Activated T-cell treated with anti-CD3 and anti-CD28 coated beads, Interleukin-2, amount 50 U/mL, for 24 hours (primary cell): Measurements from ENCODE around the gene BCAS1.
A peak's percentile ranks its signal among the peaks of the same experiment; 100 is the strongest.

Experiments used
- DNase-seq: peaks from one replicate; pipeline ENCODE4 v3.0.0-alpha.2; 2020
- H3K27ac Mint-ChIP-seq: 2 replicates; pipeline ENCODE4 v1.8.0; 2020; ENCODE audit warnings: mild to moderate bottlenecking, mixed read lengths
- H3K27me3 Mint-ChIP-seq: 2 replicates; pipeline ENCODE4 v1.8.0; 2020; ENCODE audit warnings: mixed read lengths
- H3K36me3 Mint-ChIP-seq: 2 replicates; pipeline ENCODE4 v1.8.0; 2020; ENCODE audit warnings: low read depth, mixed read lengths
- H3K4me1 Mint-ChIP-seq: 2 replicates; pipeline ENCODE4 v1.8.0; 2020; ENCODE audit warnings: low read depth, mixed read lengths
- H3K4me3 Mint-ChIP-seq: 2 replicates; pipeline ENCODE4 v1.8.0; 2020; ENCODE audit warnings: mild to moderate bottlenecking, moderate library complexity, mixed read lengths
- H3K9me3 Mint-ChIP-seq: 2 replicates; pipeline ENCODE4 v1.8.0; 2020; ENCODE audit warnings: mixed read lengths

Gene BCAS1

GRCh38 chr20:53907968-53908751, 162.2 kb downstream of the BCAS1 start:
- Mint-ChIP-seq H3K4me1 (peaks cover 33% of the 10 kb centered on the region), H3K9me3 (no peaks in the 10 kb centered on the region), H3K36me3 (no peaks in the 10 kb centered on the region), H3K27me3 (no peaks in the 10 kb centered on the region), H3K27ac (no peak overlapping the region), H3K4me3 (no peak overlapping the region)
- no peak for DNase-seq

- no peaks in the 10 kb centered on the region for H3K27me3 Mint-ChIP-seq
- H3K4me1 Mint-ChIP-seq: peaks cover 42% of the 10 kb centered on the region
- no peak for DNase-seq
- no peak overlapping the region for H3K4me3 Mint-ChIP-seq
- no peaks in the 10 kb centered on the region for H3K9me3 Mint-ChIP-seq
- H3K36me3 Mint-ChIP-seq: no peaks in the 10 kb centered on the region
- no peak overlapping the region for H3K27ac Mint-ChIP-seq
Observed at GRCh38 chr20:53905820-53906191, 164.6 kb downstream of the BCAS1 start.

- Mint-ChIP-seq H3K27me3 (no peaks in the 10 kb centered on the region), H3K36me3 (no peaks in the 10 kb centered on the region), H3K4me1 (peaks cover 48% of the 10 kb centered on the region), H3K27ac (no peak overlapping the region), H3K9me3 (no peaks in the 10 kb centered on the region), H3K4me3 (no peak overlapping the region)
- no peak for DNase-seq
Observed at GRCh38 chr20:53905019-53905819, 165.2 kb downstream of the BCAS1 start.

DNA sequence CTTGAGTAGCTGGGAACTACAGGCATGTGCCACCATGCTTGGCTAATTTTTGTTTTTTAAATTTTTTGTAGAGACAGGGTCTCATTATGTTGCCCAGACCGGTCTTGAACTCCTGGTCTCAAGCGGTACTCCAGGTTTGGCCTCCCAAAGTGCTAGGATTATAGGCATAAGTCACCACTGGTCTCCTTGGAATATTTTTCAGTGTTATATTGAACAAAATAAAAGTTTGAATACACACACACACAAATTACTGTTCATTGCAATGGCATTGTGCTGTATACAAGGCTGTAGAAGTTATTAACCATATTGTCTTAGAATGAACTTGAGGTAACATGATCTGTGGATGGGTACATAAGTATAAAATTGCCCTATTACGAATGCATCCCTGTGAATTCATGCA, 166.1 kb downstream of the BCAS1 start:
- Mint-ChIP-seq H3K27ac (no peak overlapping the region), H3K4me1 (peaks cover 58% of the 10 kb centered on the region), H3K9me3 (no peaks in the 10 kb centered on the region), H3K27me3 (no peaks in the 10 kb centered on the region), H3K4me3 (no peak overlapping the region), H3K36me3 (no peaks in the 10 kb centered on the region)
- DNase-seq: no peak

- Mint-ChIP-seq H3K27me3 (no peaks in the 10 kb centered on the region), H3K27ac (no peak overlapping the region), H3K4me3 (no peak overlapping the region), H3K4me1 (peaks cover 64% of the 10 kb centered on the region), H3K9me3 (no peaks in the 10 kb centered on the region), H3K36me3 (no peaks in the 10 kb centered on the region)
- DNase-seq: no peak
Observed at GRCh38 chr20:53903652-53903987, 166.8 kb downstream of the BCAS1 start.

GRCh38 chr20:53902968-53903651, 167.3 kb downstream of the BCAS1 start:
- peaks cover 67% of the 10 kb centered on the region for H3K4me1 Mint-ChIP-seq
- DNase-seq: no peak
- H3K27ac Mint-ChIP-seq: no peak overlapping the region
- no peak overlapping the region for H3K4me3 Mint-ChIP-seq
- H3K36me3 Mint-ChIP-seq: no peaks in the 10 kb centered on the region
- H3K27me3 Mint-ChIP-seq: no peaks in the 10 kb centered on the region
- no peaks in the 10 kb centered on the region for H3K9me3 Mint-ChIP-seq

DNA sequence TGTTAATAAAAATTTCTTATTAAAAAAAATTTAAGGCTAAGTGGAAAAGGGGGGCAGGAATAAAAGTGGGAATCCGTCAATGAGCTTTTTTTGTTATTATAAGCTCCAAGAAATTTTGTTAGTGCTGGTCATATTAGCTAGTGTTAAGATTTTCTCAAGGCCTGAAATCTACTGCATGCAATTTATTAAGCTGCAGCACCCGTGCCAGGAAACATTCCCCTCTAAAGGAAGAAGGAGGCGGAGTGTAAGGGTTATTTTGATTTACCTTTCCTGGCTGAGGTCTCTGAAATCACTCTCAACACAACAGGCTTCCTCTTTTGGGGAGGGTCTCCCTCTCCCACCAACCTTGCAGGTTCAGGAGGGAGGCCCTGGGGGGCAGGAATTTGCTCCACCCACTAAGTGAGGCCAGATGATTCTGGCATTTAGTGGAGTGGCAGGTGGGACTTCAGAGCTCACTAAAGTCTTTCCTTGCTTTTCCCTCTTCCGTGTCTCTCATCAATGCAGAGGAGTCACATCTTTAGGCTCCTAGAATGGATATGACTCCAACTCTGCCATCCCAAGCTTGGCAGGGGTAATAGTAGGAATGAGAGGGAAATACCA, 168.8 kb downstream of the BCAS1 start:
- H3K4me3 Mint-ChIP-seq: no peak overlapping the region
- no peak overlapping the region for H3K27ac Mint-ChIP-seq
- DNase-seq: no peak
- H3K36me3 Mint-ChIP-seq: no peaks in the 10 kb centered on the region
- no peaks in the 10 kb centered on the region for H3K27me3 Mint-ChIP-seq
- no peaks in the 10 kb centered on the region for H3K9me3 Mint-ChIP-seq
- H3K4me1 Mint-ChIP-seq: peaks cover 61% of the 10 kb centered on the region

GRCh38 chr20:53901064-53901463, 169.3 kb downstream of the BCAS1 start:
- Mint-ChIP-seq H3K27ac (no peak overlapping the region), H3K4me1 (peaks cover 61% of the 10 kb centered on the region), H3K9me3 (no peaks in the 10 kb centered on the region), H3K4me3 (no peak overlapping the region), H3K27me3 (no peaks in the 10 kb centered on the region), H3K36me3 (no peaks in the 10 kb centered on the region)
- no peak for DNase-seq

DNA sequence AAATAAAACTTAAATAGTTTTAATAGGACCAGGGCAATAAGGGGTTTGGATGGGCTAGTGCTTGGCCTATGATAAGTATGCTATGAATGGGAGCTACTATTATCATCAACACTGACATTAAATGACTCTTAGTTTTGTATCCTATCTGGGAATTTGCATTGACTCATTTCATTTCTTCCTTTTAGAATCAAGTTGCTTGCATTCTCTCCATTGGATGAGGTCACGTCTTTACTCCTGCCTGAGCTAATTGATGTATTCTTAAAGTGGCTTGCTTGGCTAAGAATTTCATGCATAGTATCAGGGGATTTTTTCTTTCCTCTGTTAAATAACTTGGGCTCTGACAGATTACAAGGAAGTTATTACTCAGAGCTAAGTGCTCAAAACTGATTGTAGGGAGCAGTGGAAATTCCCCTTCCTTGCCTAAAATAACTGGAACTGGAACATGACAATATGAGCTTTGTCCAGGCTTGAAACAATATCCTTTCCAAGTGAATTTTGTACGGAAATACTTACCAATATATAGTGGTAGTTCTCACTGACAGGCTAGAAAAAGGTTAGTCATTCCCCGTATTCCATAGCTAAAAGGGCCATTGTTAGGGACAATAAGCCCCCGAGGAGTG, 169.9 kb downstream of the BCAS1 start:
- DNase-seq: no peak
- Mint-ChIP-seq H3K9me3 (no peaks in the 10 kb centered on the region), H3K27me3 (no peaks in the 10 kb centered on the region), H3K4me1 (peaks cover 58% of the 10 kb centered on the region), H3K4me3 (no peak overlapping the region), H3K36me3 (no peaks in the 10 kb centered on the region), H3K27ac (peak overlapping the region; percentile 96)

DNA sequence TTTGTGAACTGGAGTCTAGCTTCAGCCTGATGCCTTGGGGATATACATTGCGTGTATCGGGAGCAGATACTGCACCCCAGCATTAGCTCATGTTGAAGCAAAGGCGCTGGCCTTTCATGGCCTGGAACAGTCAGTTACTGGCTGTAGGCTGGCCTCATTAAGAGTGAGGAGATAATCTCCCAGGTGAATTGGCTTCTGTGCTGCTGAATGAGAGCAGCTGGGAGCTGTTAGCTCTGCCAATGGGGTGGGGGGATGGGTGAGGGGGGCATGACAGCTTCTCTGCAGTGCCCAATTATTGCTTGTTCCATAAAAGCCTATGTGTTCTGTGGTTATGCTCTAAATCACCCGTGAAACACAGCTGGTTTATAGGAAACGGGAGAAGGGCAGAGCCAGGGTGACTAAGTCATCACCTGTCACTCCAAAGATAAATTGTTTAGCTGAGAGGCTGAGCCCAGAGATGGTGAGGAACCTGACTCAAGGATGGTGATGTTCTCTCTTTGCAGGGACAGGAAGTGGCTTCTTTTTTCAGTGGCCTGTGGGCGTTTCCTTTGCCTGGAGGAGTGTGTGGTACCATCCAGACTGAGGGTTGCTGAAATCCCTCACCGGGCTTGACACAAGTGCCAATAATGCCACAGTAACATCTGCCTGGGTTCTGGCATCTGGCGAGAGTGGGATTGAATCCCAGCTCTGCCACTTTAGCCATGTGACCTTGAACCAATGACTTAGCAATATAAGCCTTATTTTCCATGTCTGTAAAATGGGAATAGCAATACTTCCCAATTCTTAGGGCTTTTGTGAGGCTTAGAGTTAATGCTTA, 170.8 kb downstream of the BCAS1 start:
- Mint-ChIP-seq H3K27me3 (no peaks in the 10 kb centered on the region), H3K9me3 (no peaks in the 10 kb centered on the region), H3K4me1 (peaks cover 65% of the 10 kb centered on the region), H3K4me3 (peak overlapping the region; percentile 21), H3K27ac (peak overlapping the region; percentile 96), H3K36me3 (no peaks in the 10 kb centered on the region)
- DNase-seq: peak; percentile 73

DNA sequence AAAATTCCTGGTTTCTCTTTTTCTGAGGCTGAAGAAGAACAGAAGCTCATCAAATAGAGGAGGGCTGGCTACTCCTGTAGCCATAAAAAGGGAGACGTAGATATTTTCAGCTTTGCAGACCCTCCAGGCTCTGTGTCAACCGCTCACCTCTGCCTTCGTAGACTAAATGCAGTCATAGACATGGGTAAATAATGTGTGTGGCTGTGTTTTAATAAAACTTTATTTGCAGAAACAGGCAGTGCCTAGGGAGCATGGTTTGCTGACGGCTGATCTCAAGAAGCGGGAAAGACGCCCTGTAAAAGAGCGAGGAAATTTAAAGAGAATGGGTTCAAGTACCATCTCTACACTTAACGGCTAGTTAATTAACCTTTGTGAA, 171.8 kb downstream of the BCAS1 start:
- H3K27me3 Mint-ChIP-seq: no peaks in the 10 kb centered on the region
- H3K27ac Mint-ChIP-seq: peak overlapping the region; percentile 73
- no peaks in the 10 kb centered on the region for H3K9me3 Mint-ChIP-seq
- H3K4me1 Mint-ChIP-seq: peaks cover 69% of the 10 kb centered on the region
- H3K36me3 Mint-ChIP-seq: no peaks in the 10 kb centered on the region
- no peak for DNase-seq
- no peak overlapping the region for H3K4me3 Mint-ChIP-seq

GRCh38 chr20:53897884-53898555, 172.4 kb downstream of the BCAS1 start:
- H3K4me3 Mint-ChIP-seq: no peak overlapping the region
- H3K27me3 Mint-ChIP-seq: no peaks in the 10 kb centered on the region
- no peaks in the 10 kb centered on the region for H3K9me3 Mint-ChIP-seq
- no peak for DNase-seq
- H3K4me1 Mint-ChIP-seq: peaks cover 69% of the 10 kb centered on the region
- H3K36me3 Mint-ChIP-seq: no peaks in the 10 kb centered on the region
- H3K27ac Mint-ChIP-seq: peak overlapping the region; percentile 73

DNA sequence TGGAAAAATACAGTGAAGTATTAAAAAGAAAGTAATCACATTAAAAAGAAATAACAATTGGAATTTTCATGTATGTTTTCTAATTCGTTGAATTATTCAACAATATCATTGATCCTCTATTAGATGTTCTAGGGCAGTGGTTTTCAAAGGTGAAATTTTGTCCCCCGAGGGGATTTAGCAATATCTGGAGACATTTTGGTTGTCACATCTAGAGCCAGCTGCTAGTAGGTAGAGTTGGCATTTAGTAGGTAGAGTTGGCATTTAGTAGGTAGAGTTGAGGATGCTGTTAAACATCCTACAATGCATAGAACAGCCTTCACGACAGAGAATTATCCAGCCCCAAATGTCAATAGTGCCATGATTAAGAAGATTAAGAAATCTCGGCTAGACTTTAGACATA, 173.7 kb downstream of the BCAS1 start:
- peaks cover 73% of the 10 kb centered on the region for H3K4me1 Mint-ChIP-seq
- H3K9me3 Mint-ChIP-seq: no peaks in the 10 kb centered on the region
- no peak overlapping the region for H3K4me3 Mint-ChIP-seq
- no peaks in the 10 kb centered on the region for H3K36me3 Mint-ChIP-seq
- H3K27me3 Mint-ChIP-seq: no peaks in the 10 kb centered on the region
- no peak for DNase-seq
- H3K27ac Mint-ChIP-seq: no peak overlapping the region
